Loucy (cell line): ENCODE data around the gene ADARB2.

Source experiments
- CTCF ChIP-seq: fragments of 200-600 bp; sonication (generic); conservative IDR thresholded peaks from 2 replicates; pipeline ENCODE4 v1.5.1; 2014; ENCODE audit warnings: mild to moderate bottlenecking, antibody characterized with exemption, low read length
- EZH2phosphoT487 ChIP-seq: fragments of 200-600 bp; IDR thresholded peaks from 2 replicates; pipeline ENCODE4 v1.6.1; 2018; ENCODE audit warnings: antibody characterized with exemption, mild to moderate bottlenecking, moderate library complexity, borderline replicate concordance

DNA sequence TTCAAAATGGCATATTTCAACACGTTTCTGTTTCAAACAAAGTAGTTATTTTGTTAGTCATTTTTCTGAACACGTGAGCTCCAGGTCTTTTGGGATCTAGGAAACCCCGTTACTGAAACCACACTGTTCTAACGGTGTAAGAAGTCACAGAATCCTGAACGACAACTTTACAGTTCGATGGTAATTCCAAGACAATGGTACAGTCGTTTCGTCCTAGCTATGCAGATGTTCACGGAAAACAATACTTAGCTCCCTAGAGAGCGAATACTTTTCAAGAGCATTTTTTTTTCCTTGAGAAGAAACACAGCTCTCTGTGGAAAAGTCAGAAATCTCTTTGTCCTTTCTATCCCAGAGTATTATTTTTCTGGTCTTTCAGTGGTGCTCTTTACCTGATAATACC is 254.1 kb downstream of the ADARB2 start:
- no peak for TF ChIP-seq EZH2phosphoT487
- TF ChIP-seq CTCF = no peak
